ENCODE data around the gene DHRS11. TPM values are rescaled to one million over a fixed set of nuclear protein-coding genes. Genes with fewer than 3 reads are reported as not detected.
A peak's percentile ranks its signal among the peaks of the same experiment; 100 is the strongest.

DHRS11 gene, protein sequence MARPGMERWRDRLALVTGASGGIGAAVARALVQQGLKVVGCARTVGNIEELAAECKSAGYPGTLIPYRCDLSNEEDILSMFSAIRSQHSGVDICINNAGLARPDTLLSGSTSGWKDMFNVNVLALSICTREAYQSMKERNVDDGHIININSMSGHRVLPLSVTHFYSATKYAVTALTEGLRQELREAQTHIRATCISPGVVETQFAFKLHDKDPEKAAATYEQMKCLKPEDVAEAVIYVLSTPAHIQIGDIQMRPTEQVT
- total RNA-seq, result 21.9 and 26.6 TPM in 2 replicates
- polyA plus RNA-seq, result 23.7 and 25.0 TPM in 2 replicates

DNA sequence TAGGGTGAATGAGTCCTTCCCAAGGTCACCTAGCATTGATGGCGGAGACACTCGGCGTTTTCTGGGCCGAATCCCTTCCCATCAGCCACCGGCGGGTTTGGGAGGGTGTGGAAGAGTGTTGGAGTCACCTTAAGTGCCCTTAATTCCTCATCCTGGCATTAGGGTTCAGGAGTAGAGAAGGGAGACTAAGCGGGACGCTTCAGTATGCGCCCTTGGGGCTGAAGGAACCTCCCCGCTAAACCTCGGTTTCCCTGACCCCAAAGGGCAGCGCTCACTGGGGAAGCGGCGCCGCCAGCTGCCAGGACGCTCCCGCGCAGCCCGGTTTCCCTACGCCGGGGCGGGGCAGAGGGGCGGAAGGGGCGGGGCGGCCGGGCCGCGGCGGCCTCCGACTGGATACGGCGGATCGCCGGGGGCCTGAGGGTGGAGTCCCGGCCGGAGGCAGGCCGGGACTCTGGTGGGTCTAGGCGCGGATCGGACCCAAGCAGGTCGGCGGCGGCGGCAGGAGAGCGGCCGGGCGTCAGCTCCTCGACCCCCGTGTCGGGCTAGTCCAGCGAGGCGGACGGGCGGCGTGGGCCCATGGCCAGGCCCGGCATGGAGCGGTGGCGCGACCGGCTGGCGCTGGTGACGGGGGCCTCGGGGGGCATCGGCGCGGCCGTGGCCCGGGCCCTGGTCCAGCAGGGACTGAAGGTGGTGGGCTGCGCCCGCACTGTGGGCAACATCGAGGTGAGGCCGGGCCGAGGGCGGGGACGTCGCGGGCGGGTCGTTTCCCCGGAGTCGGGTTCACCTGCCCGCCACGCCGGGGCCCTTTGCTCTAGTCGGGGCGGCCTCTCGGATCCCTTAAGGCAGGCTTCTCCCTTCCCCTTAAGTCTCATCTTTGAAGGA lies at the start of gene DHRS11:
DHRS11 (plus strand) TSS at position 446 of the 882 bp plus-strand sequence; CDS start at position 577, 131 bp downstream.
- peak; percentile 80 to 88 for DNase-seq (ENCODE audit: low read depth in 1 of 2, low spot score in 1 of 2)
- Histone ChIP-seq H3K36me3 (peaks cover 21% of the 10 kb centered on the region), H3K4me3 (peak within 1 kb of the TSS; percentile 67), H3K9me3 (ENCODE audit: low read depth) (no peaks in the 10 kb centered on the region), H3K27ac (no peak within 1 kb of the TSS), H3K27me3 (no peaks in the 10 kb centered on the region), H3K4me1 (ENCODE audit: low read depth) (peaks cover 6% of the 10 kb centered on the region)
- TF ChIP-seq, protein P1, sequence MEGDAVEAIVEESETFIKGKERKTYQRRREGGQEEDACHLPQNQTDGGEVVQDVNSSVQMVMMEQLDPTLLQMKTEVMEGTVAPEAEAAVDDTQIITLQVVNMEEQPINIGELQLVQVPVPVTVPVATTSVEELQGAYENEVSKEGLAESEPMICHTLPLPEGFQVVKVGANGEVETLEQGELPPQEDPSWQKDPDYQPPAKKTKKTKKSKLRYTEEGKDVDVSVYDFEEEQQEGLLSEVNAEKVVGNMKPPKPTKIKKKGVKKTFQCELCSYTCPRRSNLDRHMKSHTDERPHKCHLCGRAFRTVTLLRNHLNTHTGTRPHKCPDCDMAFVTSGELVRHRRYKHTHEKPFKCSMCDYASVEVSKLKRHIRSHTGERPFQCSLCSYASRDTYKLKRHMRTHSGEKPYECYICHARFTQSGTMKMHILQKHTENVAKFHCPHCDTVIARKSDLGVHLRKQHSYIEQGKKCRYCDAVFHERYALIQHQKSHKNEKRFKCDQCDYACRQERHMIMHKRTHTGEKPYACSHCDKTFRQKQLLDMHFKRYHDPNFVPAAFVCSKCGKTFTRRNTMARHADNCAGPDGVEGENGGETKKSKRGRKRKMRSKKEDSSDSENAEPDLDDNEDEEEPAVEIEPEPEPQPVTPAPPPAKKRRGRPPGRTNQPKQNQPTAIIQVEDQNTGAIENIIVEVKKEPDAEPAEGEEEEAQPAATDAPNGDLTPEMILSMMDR (IDR thresholded peaks at IDR 0.05; ENCODE audit: low read depth, low read length), result no peak

DNA sequence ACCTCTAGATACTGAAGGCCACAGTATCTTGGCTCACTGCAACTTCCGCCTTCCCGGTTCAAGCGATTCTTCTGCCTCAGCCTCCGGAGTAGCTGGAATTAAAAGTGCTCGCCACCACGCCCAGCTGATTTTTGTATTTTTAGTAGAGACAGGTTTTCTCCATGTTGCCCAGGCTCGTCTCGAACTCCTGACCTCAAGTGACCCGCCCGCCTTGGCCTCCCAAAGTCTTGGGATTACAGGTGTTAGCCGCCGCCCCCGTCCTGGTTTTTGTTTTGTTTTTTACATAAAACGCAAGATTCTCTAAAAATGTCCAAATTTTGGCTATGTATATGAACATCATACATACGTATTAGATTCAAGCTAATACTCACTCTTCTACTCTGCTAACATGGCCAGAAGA lies 48.9 kb upstream of the DHRS11 start:
- no peak overlapping the region for H3K27ac ChIP-seq
- no peaks in the 10 kb centered on the region for H3K9me3 ChIP-seq (ENCODE audit: low read depth)
- peaks cover 18% of the 10 kb centered on the region for H3K4me1 ChIP-seq (ENCODE audit: low read depth)
- H3K4me3 ChIP-seq, result no peak overlapping the region
- no peaks in the 10 kb centered on the region for H3K36me3 ChIP-seq
- no peaks in the 10 kb centered on the region for H3K27me3 ChIP-seq
- no peak for DNase-seq (ENCODE audit: low read depth in 1 of 2, low spot score in 1 of 2)
- TF ChIP-seq, protein P1 (IDR thresholded peaks at IDR 0.05; ENCODE audit: low read depth, low read length), result no peak

DNA sequence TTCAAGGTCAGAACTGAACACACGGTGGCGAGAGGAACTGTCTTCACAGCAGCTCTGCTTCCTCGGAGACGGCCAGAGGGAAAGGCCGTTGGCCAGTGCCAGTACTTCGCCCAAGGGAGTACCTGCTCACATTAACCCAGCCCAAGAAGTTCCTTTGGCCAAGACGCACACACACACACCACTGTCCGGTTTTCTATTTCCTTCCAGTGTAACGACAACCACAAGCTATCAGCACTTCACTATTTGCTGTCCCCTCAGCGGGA lies 47.7 kb upstream of the DHRS11 start:
- TF ChIP-seq, protein P1 (IDR thresholded peaks at IDR 0.05; ENCODE audit: low read depth, low read length), result no peak
- H3K4me3 ChIP-seq, result peak overlapping the region; percentile 72
- peak; percentile 53 to 66 for DNase-seq (ENCODE audit: low read depth in 1 of 2, low spot score in 1 of 2)
- H3K9me3 ChIP-seq (ENCODE audit: low read depth), result no peaks in the 10 kb centered on the region
- H3K27me3 ChIP-seq, result no peaks in the 10 kb centered on the region
- peak overlapping the region; percentile 96 for H3K27ac ChIP-seq
- peaks cover 19% of the 10 kb centered on the region for H3K4me1 ChIP-seq (ENCODE audit: low read depth)
- no peaks in the 10 kb centered on the region for H3K36me3 ChIP-seq

DNA sequence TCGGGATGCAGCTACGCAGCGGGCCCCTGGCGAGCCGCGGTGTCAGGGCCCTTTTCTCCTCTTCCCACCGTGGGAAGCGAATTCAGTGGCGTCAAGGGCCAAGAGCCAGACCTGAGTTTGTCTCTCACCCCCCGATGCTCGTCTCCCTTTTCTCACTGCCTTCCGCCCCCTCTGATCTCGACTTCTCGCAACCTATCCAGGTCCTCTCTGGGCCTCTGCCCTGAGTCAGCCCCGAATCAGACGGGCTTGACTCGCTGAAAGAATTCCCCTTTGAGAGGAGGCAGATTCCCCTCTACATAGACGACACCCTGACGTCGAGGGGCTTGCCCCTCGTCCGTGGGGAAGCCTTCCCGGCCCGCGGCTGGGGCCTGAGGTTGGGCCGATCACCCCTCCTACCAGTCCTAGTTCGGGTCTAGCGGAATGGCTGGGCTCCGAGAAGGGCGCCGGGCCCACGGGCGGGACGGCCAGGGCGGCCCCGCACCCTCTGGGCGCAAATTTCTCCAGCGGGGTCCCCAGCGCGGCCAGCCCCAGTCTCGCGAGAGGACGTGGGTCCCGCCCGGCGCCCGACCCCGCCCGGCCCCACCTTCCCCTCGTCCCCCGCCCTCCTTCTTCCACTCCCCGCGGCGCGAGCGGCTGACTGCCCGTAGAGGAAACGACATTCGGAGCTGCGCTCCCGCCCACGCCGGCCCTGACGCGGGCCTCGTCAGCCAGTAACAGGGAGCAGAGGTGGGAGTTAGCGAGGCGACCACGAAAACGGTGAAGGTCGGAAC lies 47.2 kb upstream of the DHRS11 start, which contains the start of gene GGNBP2:
GGNBP2 (plus strand) TSS at position 613 of the 770 bp plus-strand sequence. CDS start 806 bp downstream, outside the sequence.
- peaks cover 19% of the 10 kb centered on the region for H3K4me1 ChIP-seq (ENCODE audit: low read depth)
- H3K27ac ChIP-seq, result peak within 1 kb of the TSS; percentile 96
- no peaks in the 10 kb centered on the region for H3K9me3 ChIP-seq (ENCODE audit: low read depth)
- H3K4me3 ChIP-seq, result peak within 1 kb of the TSS; percentile 72
- DNase-seq (ENCODE audit: low read depth in 1 of 2, low spot score in 1 of 2), result peak; percentile 97 to 98
- H3K36me3 ChIP-seq, result no peaks in the 10 kb centered on the region
- H3K27me3 ChIP-seq, result no peaks in the 10 kb centered on the region
- TF ChIP-seq, protein P1 (IDR thresholded peaks at IDR 0.05; ENCODE audit: low read depth, low read length), result no peak

DNA sequence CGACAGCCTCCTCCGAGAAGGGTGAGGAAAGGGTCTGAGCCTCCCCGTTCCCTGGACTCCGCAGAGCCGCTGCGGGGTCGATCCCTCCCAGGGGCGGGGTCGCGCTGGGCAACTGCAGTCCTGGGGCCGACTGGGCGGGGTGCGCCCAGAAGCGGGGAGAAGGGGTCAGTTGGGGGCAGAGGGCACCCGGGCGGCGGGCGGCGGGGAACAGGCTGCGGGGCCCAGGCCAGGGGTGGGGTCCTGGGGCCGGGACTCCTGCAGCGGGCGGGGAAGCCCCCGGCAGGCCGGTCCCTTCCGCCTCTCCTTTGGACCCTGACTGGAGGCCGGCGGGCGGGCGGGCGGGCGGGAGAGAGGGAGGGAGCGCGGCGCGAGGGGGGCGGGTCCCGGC lies 46.6 kb upstream of the DHRS11 start:
- Histone ChIP-seq H3K9me3 (ENCODE audit: low read depth) (no peaks in the 10 kb centered on the region), H3K4me1 (ENCODE audit: low read depth) (peaks cover 19% of the 10 kb centered on the region), H3K27me3 (no peaks in the 10 kb centered on the region), H3K27ac (peak overlapping the region; percentile 96), H3K4me3 (peak overlapping the region; percentile 72), H3K36me3 (no peaks in the 10 kb centered on the region)
- TF ChIP-seq, protein P1 (IDR thresholded peaks at IDR 0.05; ENCODE audit: low read depth, low read length), result no peak
- no peak for DNase-seq (ENCODE audit: low read depth in 1 of 2, low spot score in 1 of 2)
